Stimulated activated CD4-positive, alpha-beta T cell treated with anti-CD3 and anti-CD28 coated beads, Interleukin-15, amount 100 ng/mL, for 1 hour (primary cell): ENCODE results near the gene GALNT17.

ENCODE experiments used
- DNase-seq, 2 donors: peaks; one replicate each; pipeline ENCODE4 v3.0.0-alpha.2; 2020; ENCODE audit warnings: low read depth in 1 of 2, low spot score in 1 of 2

GALNT17 gene

DNA sequence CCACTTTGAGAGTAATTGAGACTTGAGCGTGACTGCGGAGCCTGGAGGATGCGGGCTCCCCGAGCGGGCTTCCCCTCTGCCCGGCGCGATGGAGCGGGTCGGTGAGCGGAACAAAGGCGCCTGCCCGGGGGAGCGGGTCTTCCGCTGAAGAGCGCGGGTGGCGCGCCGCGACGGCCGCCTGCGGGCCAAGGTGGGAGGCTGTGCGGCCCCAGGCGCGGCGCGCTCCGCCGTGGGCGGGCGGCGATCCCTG lies at the start of gene GALNT17:
TSS of gene GALNT17 (plus strand) at position 18 of the 250 bp plus-strand sequence.
- DNase-seq = no peak

DNA sequence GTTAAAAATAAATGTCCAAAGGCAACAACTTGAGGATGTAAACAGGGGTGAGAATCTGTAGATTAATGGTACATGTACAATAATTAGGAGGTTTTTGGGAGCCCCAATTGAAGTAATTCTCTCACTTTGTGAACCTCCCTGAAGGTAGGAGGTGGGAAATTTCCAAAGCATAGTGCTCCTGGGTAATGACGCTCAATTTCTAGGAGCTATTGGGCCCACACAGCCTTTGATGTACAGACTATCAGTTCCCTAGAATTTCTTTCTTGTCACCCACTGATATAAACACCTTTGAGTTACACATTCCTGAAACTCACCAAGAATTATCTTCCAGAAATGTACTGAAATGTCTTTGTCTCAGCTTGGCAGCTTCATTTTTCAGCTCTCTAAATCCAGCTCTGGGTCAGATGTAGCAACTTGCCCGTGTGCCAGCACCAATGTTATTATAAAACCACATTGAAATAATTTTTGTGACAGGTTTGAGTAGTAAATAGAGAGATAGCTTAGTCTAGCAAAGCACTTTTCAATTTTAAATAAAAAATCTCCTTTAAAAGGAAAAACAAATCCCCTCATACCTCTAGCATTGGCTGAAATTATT lies 36.6 kb upstream of the GALNT17 start:
- DNase-seq = no peak

GRCh38 chr7:71096351-71096750 lies 35.6 kb upstream of the GALNT17 start:
- DNase-seq = no peak

- no peak for DNase-seq
These were observed 25.7 kb upstream of the GALNT17 start for GRCh38 chr7:71106226-71106625.

DNA sequence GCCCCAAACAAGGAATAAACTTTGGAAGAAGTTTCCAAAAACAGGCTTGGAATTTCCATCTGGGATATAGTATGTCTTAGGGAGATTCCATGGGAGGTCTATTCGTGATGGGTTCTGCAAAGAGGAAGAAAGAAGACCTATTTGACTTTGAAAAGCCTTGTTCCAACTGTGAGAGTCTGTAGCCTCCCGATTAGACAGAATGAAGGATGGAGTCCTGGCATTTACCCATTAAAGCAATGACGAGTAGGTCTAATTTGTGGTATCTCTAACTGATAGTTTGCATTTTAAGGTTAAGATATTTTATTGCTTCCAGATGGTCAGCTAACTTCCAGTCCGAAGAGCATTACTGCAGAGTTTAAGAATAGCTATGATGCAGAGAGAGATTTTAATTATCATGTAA lies 19.5 kb upstream of the GALNT17 start:
- DNase-seq = no peak

DNA sequence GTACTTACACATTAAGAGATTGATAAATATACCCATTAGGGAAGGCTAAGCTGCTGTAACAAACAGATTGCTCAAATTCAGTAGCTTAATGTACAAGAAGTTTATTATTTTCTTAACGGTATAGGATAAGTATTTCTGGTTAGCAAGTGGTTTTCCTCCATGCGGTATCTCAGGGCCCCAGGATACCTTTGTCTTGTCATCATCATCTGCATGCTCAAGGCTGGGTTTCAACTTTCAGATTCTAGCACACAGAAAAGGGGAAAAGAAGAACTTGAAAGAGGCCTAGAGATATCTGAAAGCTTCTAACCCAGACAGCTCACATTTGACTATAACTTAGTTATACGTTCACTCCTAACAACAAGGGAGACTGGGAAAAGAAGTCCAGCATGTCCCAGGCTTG lies 11.8 kb upstream of the GALNT17 start:
- DNase-seq = no peak

DNA sequence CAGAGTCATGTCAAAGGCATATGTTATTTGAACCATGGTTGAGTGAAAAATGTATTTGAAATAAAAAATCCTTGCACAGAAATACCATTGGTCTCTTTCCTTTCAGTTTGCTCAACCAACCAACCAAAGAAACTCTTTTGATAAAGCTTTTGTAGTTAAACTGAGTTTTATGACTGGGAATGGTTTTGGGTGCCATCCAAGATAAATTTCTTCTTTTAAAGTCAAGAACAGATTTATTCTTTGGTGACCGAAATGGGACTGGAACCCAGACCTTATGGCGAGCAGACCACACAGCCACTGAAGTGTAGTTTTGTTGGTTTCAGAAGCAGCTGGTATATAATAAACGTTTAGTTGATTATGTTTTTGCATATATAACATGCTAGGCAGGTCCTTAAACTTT lies 2.8 kb upstream of the GALNT17 start:
- DNase-seq = no peak

DNA sequence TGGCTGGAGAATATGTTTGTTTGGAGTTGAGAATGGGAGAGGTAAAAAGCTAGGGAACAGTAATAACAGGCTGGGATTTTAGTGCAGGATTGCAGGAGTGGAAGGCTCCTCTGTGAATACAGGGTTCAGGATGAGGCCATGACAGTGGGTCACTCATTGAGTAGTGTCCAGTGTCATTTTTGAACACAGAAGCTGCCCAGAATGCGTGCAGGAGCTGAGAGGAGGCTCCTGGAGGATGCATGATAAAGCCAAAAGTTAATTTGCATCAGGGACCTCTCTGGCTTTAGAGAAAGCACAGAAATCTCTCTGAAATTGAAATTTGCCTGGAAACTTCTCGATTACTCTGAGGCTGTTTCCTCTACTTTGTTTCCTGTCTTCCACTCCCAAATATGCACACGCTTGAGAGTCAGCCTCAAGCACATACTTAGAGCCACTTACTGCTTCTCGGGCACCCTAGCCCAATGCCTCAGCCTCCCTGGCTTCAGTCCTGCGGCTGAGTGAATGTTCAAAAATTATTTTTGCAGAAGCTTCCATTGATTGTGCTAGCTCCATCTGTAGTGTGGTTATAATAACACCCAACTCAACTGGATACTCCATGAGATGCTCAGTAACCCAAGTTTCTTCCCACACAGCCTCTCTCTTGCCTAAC lies 1.8 kb upstream of the GALNT17 start:
- DNase-seq = no peak

GRCh38 chr7:71131256-71132126 lies 453 bp upstream of the GALNT17 start:
- no peak for DNase-seq

- DNase-seq = no peak
These were observed 660 bp downstream of the GALNT17 start for GRCh38 chr7:71132377-71133231.

DNA sequence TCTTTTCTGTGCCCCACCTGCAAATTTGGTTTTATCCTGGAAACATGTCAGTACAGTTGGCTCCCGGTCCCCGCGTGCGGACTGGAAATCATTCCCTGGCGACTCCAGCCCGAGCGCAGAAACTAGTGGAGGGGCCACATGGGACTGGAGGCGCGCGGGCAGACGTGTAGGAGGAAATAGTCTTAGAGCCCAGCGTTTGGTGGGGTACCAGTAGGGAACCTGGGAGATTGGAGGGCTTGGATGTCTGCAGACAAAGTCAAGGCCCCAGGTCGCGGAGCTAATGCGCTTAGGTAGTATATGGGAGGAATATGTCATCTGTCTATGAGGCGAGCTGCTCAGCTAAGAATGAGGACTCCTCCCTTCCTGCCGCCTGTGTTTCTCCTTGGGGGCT lies 1.3 kb downstream of the GALNT17 start:
- no peak for DNase-seq

DNA sequence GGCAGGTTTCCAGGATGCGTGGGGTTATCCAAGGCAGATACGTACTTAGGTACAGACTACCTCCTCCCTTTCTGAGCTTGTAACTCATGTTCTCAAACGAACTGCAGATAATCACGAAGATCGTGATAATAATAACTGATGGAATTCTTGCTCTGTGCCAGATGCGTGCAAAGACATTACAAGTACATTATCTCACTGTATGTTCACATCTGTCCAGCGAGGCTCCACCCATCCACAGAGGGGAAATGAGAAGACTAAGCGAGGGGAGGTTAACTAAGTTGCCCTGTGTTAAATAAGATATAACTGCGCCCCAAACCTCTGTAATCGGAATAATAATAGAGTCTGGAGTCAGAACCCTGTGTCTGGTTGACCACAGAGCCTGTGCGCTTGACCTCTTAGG lies 1.9 kb downstream of the GALNT17 start:
- no peak for DNase-seq

DNA sequence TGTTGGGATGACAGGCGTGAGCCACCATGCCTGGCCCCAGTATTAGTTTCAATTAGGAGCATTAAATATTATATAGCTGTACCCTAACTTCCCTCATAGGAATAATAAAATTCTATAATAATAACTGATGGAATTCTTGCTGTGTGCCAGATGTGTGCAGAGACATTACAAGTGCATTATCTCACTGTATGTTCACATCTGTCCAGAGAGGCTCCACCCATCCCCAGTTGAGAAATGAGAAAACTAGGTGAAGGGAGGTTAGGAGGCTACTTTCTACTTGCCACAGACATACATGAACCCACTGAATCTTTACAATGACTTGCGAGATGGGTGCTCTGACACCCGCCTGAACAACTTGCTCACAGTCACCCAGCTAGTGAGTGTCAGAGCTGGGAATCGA lies 3.2 kb downstream of the GALNT17 start:
- no peak for DNase-seq

DNA sequence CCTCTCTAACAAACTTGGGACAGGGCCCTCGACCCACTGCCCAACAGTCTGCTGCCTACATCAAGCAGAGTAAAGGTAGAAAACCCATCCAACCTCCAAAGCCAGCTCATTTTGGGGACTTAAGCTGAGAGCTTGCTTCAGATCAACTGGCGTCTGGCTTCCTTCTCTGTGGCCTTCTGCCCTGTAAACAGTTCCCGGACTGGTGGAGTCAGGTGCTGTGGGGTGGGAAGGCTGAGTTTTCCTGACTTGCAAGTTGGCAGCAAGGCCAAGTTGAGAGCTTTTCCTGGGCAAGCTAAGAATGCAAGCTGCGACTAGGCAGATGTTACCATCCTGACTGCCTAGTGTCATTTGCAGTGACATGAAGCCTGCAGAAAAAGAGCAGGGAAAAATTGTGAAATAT lies 3.7 kb downstream of the GALNT17 start:
- no peak for DNase-seq

DNA sequence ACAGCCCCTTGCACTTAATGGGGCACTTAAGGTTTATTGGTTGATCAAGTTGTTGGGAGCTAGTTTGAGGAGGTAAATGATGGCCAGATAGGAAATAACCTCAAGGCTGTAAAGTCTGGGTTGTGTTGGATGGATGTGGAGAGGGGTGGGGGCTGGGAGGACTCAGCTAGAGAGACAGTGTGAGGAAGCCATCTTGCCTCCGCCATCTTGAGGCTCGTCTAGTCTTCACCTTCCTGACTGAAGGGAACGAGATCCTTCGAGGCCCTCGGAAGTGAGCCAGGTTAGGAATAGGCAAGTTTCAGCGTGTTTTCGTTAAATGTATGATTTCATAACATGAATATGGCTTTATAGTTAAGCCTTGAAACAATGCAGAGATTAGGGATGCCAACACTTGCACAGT lies 5.5 kb downstream of the GALNT17 start:
- DNase-seq = no peak

DNA sequence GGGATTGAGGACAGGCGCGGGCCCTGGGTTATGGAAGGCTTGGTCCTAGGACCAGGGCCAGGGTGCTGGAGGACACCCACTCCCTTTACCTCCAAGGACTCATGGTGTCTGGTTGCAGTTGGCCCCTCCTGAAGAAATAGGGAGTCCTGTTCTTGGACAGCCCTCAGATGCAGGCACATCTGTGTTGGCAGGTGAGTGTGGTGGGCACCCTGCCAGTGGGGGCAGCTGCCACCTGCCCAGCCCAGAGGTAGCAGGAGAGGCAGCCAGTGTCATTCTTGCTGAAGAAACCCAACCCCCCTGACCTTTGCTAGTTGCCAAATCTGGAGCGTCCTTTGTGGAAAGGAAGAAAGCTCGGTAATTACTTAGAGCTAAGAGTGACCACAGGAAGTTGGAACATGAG lies 8.3 kb downstream of the GALNT17 start:
- no peak for DNase-seq

DNA sequence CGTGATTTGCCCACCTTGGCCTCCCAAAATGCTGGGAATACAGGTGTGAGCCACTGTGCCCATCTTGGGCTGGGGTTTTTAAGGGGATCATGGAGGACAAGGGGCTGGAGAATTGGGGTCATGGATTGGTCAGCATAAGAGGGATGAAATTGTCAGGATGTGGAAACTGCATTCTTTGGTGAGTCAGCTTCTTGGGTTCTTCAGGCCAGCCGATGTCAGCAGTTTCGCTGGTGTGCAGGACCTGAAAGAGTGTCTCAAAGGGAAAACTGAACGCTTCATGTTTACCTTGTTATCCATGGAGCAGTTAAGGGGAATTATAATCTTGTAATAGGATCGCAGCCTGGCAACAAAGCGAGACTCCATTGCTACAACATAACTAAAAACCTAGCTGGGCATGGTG lies 13.0 kb downstream of the GALNT17 start:
- DNase-seq = no peak

GRCh38 chr7:71145906-71146901 lies 14.3 kb downstream of the GALNT17 start:
- DNase-seq = no peak

DNA sequence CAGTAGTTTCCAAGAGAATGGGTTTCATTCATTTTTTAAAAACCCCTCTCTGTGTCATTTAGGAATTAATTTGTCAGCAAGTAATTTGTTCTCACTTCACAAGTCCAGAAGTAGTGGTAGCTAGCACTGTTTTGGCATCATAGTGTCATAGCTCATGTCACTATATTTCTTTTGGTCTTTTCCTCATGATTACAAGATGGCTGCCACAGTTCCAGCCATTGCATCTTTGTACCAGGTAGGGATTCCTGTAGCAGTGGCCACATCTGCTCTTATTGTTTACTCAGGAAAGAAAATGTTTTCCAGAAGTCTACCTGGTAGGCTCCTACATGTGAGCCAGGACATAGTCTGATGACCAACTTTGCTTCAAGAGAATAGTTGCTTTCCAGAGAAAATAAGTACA lies 16.2 kb downstream of the GALNT17 start:
- DNase-seq = no peak

- DNase-seq = no peak
These were observed 23.3 kb downstream of the GALNT17 start for GRCh38 chr7:71155236-71155635.

DNA sequence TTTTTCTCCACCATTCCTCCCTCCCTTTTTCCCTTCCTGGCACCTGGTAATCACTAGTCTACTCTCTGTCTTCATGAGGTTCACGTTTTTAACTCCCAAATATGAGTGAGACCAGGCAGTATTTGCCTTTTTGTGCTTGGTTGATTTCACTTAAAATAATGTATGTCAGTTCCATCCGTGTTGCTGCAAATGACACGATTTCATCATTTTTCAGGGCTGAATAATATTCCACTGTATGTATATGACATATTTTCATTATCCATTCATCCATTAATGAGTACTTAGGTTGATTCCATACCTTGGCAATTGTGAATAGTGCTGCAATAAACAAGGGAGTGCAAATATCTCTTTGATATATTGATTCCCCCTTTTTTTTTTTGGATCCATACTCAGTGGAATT lies 25.8 kb downstream of the GALNT17 start:
- no peak for DNase-seq
